Measurements from ENCODE around the gene PARD3B.

DNA sequence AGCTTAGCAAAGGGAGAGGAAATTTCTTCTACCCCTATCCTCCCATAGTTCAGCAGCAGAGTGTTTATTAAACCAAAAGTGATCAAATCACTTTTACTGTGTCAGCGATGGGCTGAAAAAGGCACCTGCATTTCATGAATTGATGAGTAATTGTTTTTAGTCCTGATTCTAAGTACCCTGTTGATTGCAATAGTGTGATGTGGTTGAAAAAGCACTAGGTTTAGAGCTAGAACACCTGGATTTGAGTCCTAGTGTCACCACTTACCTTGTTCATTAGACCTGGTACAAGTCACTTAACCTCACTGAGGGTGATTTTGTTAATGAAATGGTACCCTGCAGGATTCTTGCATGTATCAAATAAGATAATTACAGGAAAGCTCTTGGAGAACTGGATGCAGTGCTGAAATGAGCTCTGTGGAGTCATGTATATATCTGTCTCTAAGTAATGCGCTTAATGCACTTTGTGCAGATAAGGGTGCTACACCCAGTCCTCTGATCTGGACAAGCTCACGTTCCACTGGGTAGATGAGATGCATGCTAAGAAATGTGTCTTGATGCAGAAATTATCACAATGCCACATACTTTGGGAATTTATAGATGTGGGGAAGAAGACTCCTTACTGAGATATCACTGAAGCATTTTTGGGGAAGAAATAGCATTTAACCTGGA lies 289.6 kb downstream of the PARD3B start:
- TF ChIP-seq POLR2A (IDR thresholded peaks at IDR 0.05): no peak
- TF ChIP-seq, protein P1, sequence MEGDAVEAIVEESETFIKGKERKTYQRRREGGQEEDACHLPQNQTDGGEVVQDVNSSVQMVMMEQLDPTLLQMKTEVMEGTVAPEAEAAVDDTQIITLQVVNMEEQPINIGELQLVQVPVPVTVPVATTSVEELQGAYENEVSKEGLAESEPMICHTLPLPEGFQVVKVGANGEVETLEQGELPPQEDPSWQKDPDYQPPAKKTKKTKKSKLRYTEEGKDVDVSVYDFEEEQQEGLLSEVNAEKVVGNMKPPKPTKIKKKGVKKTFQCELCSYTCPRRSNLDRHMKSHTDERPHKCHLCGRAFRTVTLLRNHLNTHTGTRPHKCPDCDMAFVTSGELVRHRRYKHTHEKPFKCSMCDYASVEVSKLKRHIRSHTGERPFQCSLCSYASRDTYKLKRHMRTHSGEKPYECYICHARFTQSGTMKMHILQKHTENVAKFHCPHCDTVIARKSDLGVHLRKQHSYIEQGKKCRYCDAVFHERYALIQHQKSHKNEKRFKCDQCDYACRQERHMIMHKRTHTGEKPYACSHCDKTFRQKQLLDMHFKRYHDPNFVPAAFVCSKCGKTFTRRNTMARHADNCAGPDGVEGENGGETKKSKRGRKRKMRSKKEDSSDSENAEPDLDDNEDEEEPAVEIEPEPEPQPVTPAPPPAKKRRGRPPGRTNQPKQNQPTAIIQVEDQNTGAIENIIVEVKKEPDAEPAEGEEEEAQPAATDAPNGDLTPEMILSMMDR (IDR thresholded peaks at IDR 0.05): no peak
